Spleen (tissue), 7 donors: ENCODE results near the gene SH2D4B.

Source experiments
- CTCF ChIP-seq, 11 experiments: fragments of 200-600 bp in 7 of 11; fragments of 450-650 bp in 4 of 11; sonication (generic) in 4 of 11; IDR thresholded peaks in 8 of 11; conservative IDR thresholded peaks in 3 of 11; 1 replicate in 7 of 11; 2 replicates in 4 of 11; pipeline versions ENCODE4 v1.4.0 to v1.8.0; 2016 to 2021; ENCODE audit warnings: antibody characterized with exemption in 11 of 11, inconsistent platforms in 4 of 11, mild to moderate bottlenecking in 1 of 11
- POLR2A ChIP-seq, 3 donors: fragments of 450-650 bp; IDR thresholded peaks; one replicate each; pipeline ENCODE4 v1.5.1; 2017; ENCODE audit warnings: antibody characterized with exemption in 3 of 3, mild to moderate bottlenecking in 1 of 3
- donor health status: DM: no; HTN: no; CAD: no; lungs with moderate emphysema.
- donor health status: DM: no; HTN: no; CAD: no.
- donor health status: DM: no; HTN: no; CAD: no.

- TF ChIP-seq CTCF (IDR thresholded peaks at IDR 0.05 in 8 of 11, conservative IDR thresholded peaks at IDR 0.05 in 3 of 11) (no peak), POLR2A (IDR thresholded peaks at IDR 0.05) (no peak)
Observed at GRCh38 chr10:80647173-80647833, 109.6 kb downstream of the SH2D4B start.
